Gastroesophageal sphincter (tissue), 4 donors: Measurements from ENCODE around the gene NRXN3. TPM values are rescaled to one million over a fixed set of nuclear protein-coding genes. Genes with fewer than 3 reads are reported as not detected.
A peak's percentile ranks its signal among the peaks of the same experiment; 100 is the strongest.

ENCODE experiments used
- ATAC-seq: fragments of 150-250 bp; one replicate; pipeline ENCODE4 v1.9.1; 2016; ENCODE audit warnings: mild to moderate bottlenecking, moderate library complexity
- H3K27ac ChIP-seq, 4 donors: fragments of 200-600 bp; sonication (generic) in 3 of 4; 1 replicate in 3 of 4; 2 replicates in 1 of 4; pipeline ENCODE4 v1.5.1; 2016 to 2019
- H3K27me3 ChIP-seq: fragments of 200-600 bp; sonication (generic); one replicate; pipeline ENCODE4 v1.5.1; 2019
- H3K36me3 ChIP-seq, 2 donors: fragments of 200-600 bp; sonication (generic); one replicate each; pipeline ENCODE4 v1.5.1; 2019; ENCODE audit warnings: control low read depth in 1 of 2
- H3K4me1 ChIP-seq, 3 donors: fragments of 200-600 bp; sonication (generic); 1 replicate in 2 of 3; 2 replicates in 1 of 3; pipeline ENCODE4 v1.5.1; 2016 to 2019; ENCODE audit warnings: control low read depth in 2 of 3
- H3K4me3 ChIP-seq, 2 donors: fragments of 200-600 bp; sonication (generic); one replicate each; pipeline ENCODE4 v1.5.1; 2019; ENCODE audit warnings: mild to moderate bottlenecking in 1 of 2, moderate library complexity in 1 of 2
- H3K9me3 ChIP-seq, 3 donors: fragments of 200-600 bp; sonication (generic); one replicate each; pipeline ENCODE4 v1.5.1; 2017 to 2019; ENCODE audit warnings: control low read depth in 2 of 3
- CTCF ChIP-seq, 4 experiments: fragments of 200-600 bp in 2 of 4; fragments of 450-650 bp in 2 of 4; sonication (generic) in 1 of 4; IDR thresholded peaks; one replicate each; pipeline ENCODE4 v1.5.1; 2017 to 2019; ENCODE audit warnings: antibody characterized with exemption in 4 of 4, mild to moderate bottlenecking in 2 of 4, moderate library complexity in 2 of 4
- EP300 ChIP-seq: sonication (generic); formaldehyde crosslinking; IDR thresholded peaks from one replicate; pipeline ENCODE4 v1.6.1; 2017; ENCODE audit warnings: antibody characterized with exemption, mild to moderate bottlenecking
- POLR2A ChIP-seq, 2 donors: fragments of 450-650 bp; IDR thresholded peaks; one replicate each; pipeline ENCODE4 v1.6.1; 2017; ENCODE audit warnings: antibody characterized with exemption in 2 of 2, mild to moderate bottlenecking in 2 of 2, moderate library complexity in 1 of 2
- POLR2AphosphoS5 ChIP-seq: sonication (generic); formaldehyde crosslinking; IDR thresholded peaks from one replicate; pipeline ENCODE4 v1.6.1; 2017; ENCODE audit warnings: antibody characterized with exemption
- WGBS, 2 donors: methylation state at CpG; one replicate each; pipeline ENCODE4 v1.1.5; 2018; ENCODE audit warnings: low coverage in 1 of 2; 5-methylcytosine and 5-hydroxymethylcytosine counted together
- total RNA-seq, 4 donors: library from RNA; depleted of rRNA; stranded (reverse); fragments of >200 nt; gene quantifications; one replicate each; pipeline ENCODE4 v1.1.0, GENCODE V29; 2016

Gene NRXN3
- total RNA-seq, 4 donors from 2014 or later: 74.2 to 192 (median 98.2) TPM

- Histone ChIP-seq H3K27me3 (peaks cover 34% of the 10 kb centered on the region), H3K36me3 (no peaks in the 10 kb centered on the region), H3K9me3 (no peaks in the 10 kb centered on the region), H3K4me3 (no peak overlapping the region), H3K27ac (no peak overlapping the region), H3K4me1 (no peaks in the 10 kb centered on the region)
- whole genome bisulfite sequencing, 2 donors: 13 to 14% methylated on average over 3 to 4 of the region's 4 CpGs
- TF ChIP-seq CTCF (IDR thresholded peaks at IDR 0.05): peak in 1 of 4 experiments; percentile 47
- no peak for TF ChIP-seq POLR2A (IDR thresholded peaks at IDR 0.05)
- no peak for ATAC-seq
Measured at GRCh38 chr14:78836777-78837176, 666.6 kb downstream of the NRXN3 start.

GRCh38 chr14:78838959-78839358 is 668.8 kb downstream of the NRXN3 start:
- no peak for TF ChIP-seq POLR2A (IDR thresholded peaks at IDR 0.05)
- no peak for TF ChIP-seq EP300
- no peak for TF ChIP-seq CTCF (IDR thresholded peaks at IDR 0.05)
- TF ChIP-seq POLR2AphosphoS5: no peak
- H3K27me3 ChIP-seq: peaks cover 13% of the 10 kb centered on the region
- H3K4me1 ChIP-seq: no peaks in the 10 kb centered on the region
- no peak overlapping the region for H3K27ac ChIP-seq
- H3K9me3 ChIP-seq: no peaks in the 10 kb centered on the region
- no peak for ATAC-seq
- H3K36me3 ChIP-seq: no peaks in the 10 kb centered on the region
- no peak overlapping the region for H3K4me3 ChIP-seq
- 52 to 63% methylated on average over 2 of the region's 2 CpGs for WGBS, 2 donors

- TF ChIP-seq POLR2AphosphoS5 (no peak), POLR2A (IDR thresholded peaks at IDR 0.05) (no peak)
- WGBS, 2 donors: 38 to 50% methylated on average over 1 of the region's 1 CpG
Measured at GRCh38 chr14:78840898-78841297, 670.7 kb downstream of the NRXN3 start.

GRCh38 chr14:78847801-78848200 is 677.6 kb downstream of the NRXN3 start:
- no peak for TF ChIP-seq EP300
- no peak overlapping the region for H3K4me3 ChIP-seq
- H3K27me3 ChIP-seq: peaks cover 8% of the 10 kb centered on the region
- WGBS, 2 donors: 73 to 83% methylated on average over 2 to 3 of the region's 3 CpGs
- H3K9me3 ChIP-seq: no peaks in the 10 kb centered on the region
- no peaks in the 10 kb centered on the region for H3K4me1 ChIP-seq
- H3K27ac ChIP-seq: no peak overlapping the region
- no peak for ATAC-seq
- no peaks in the 10 kb centered on the region for H3K36me3 ChIP-seq

More at GRCh38 chr14:78840898-78841297, 670.7 kb downstream of the NRXN3 start:
- no peaks in the 10 kb centered on the region for H3K9me3 ChIP-seq
- H3K4me3 ChIP-seq: no peak overlapping the region
- H3K27me3 ChIP-seq: no peaks in the 10 kb centered on the region
- H3K4me1 ChIP-seq: no peaks in the 10 kb centered on the region
- H3K36me3 ChIP-seq: no peaks in the 10 kb centered on the region
- no peak for ATAC-seq
- H3K27ac ChIP-seq: no peak overlapping the region

GRCh38 chr14:78848234-78848820 is 678.2 kb downstream of the NRXN3 start:
- TF ChIP-seq EP300 (no peak), POLR2AphosphoS5 (no peak), CTCF (IDR thresholded peaks at IDR 0.05) (peak; percentile 51 to 79 (median 66)), POLR2A (IDR thresholded peaks at IDR 0.05) (no peak)
- 15 to 18% methylated on average over 6 of the region's 6 CpGs for WGBS, 2 donors

GRCh38 chr14:78849952-78850351 is 679.8 kb downstream of the NRXN3 start:
- H3K27me3 ChIP-seq: peaks cover 8% of the 10 kb centered on the region
- H3K9me3 ChIP-seq: no peaks in the 10 kb centered on the region
- TF ChIP-seq CTCF (IDR thresholded peaks at IDR 0.05): no peak
- no peak for TF ChIP-seq POLR2AphosphoS5
- TF ChIP-seq POLR2A (IDR thresholded peaks at IDR 0.05): no peak
- TF ChIP-seq EP300: no peak
- H3K27ac ChIP-seq: no peak overlapping the region
- no peaks in the 10 kb centered on the region for H3K4me1 ChIP-seq
- no peak overlapping the region for H3K4me3 ChIP-seq
- H3K36me3 ChIP-seq: no peaks in the 10 kb centered on the region
- ATAC-seq: no peak
- 52 to 63% methylated on average over 2 of the region's 2 CpGs for WGBS, 2 donors

More at GRCh38 chr14:78848234-78848820, 678.2 kb downstream of the NRXN3 start:
- no peaks in the 10 kb centered on the region for H3K9me3 ChIP-seq
- no peak for ATAC-seq
- H3K27me3 ChIP-seq: peaks cover 8% of the 10 kb centered on the region
- H3K4me1 ChIP-seq: no peaks in the 10 kb centered on the region
- no peak overlapping the region for H3K27ac ChIP-seq
- no peak overlapping the region for H3K4me3 ChIP-seq
- H3K36me3 ChIP-seq: no peaks in the 10 kb centered on the region
